HCT116 (cell line): ENCODE data around the gene GLOD4. TPM values are rescaled to one million over a fixed set of nuclear protein-coding genes. Genes with fewer than 3 reads are reported as not detected.

Experiments used
- ATAC-seq: fragments of 200-7000 bp; cut with Tn5 transposase; 2 replicates; pipeline ENCODE4 v1.9.1; 2020; ENCODE audit warnings: mild to moderate bottlenecking, moderate library complexity
- BruUV-seq: library from RNA; stranded (reverse); fragments of 400-500 nt; replicated peaks from 2 replicates; lab custom pipeline; 2021; lab: Mats Ljungman, UMichigan
- CTCF ChIA-PET: fragments of 300-600 bp; sonication (Branson Sonifier 250); formaldehyde crosslinking; loops from one replicate; lab custom pipeline; 2021; ENCODE audit warnings: antibody characterized with exemption; lab: Charles Lee
- POLR2A ChIA-PET: fragments of 300-600, 350-600 bp; sonication (Branson Sonifier 250); formaldehyde crosslinking; loops from one replicate; lab custom pipeline; 2021; ENCODE audit warnings: antibody characterized with exemption; lab: Charles Lee
- RAD21 ChIA-PET, 2 experiments: fragments of 300-600 bp; sonication (Branson Sonifier 250); formaldehyde crosslinking; loops; one replicate each; lab custom pipeline; 2023; ENCODE audit warnings: low total read pairs in 2 of 2; ENCODE audit not compliant: uncharacterized antibody in 2 of 2, unreplicated experiment in 2 of 2, low non-redundant PET in 1 of 2; lab: Charles Lee
- DNase-seq: peaks from one replicate; pipeline ENCODE4 v3.0.0-alpha.2; 2010; ENCODE audit warnings: low read depth, low spot score
- H2AFZ ChIP-seq: fragments of 200-600 bp; shearing (Covaris generic), sonication (generic); 2 replicates; pipeline ENCODE4 v1.6.1; 2017; ENCODE audit warnings: low read depth, mixed run types, mixed read lengths, antibody characterized with exemption, low read length; ENCODE audit not compliant: poor library complexity, severe bottlenecking
- H3K27ac ChIP-seq: 2 replicates; pipeline ENCODE4 v1.5.1; 2012; ENCODE audit warnings: low read depth, low read length
- H3K27me3 ChIP-seq: fragments of 200-600 bp; sonication (generic); 2 replicates; pipeline ENCODE4 v1.6.1; 2016; ENCODE audit warnings: mixed run types, low read length, mixed read lengths; ENCODE audit not compliant: insufficient read depth
- H3K36me3 ChIP-seq, 2 experiments: fragments of 200-500 bp in 1 of 2; fragments of 200-600 bp in 1 of 2; sonication (Bioruptor generic) in 1 of 2; sonication (generic) in 1 of 2; 2 replicates each; pipeline versions ENCODE4 v1.5.1 to v1.6.1; 2014 to 2016; ENCODE audit warnings: low read length in 2 of 2, inconsistent platforms in 1 of 2, mixed read lengths in 1 of 2, mixed run types in 1 of 2; ENCODE audit not compliant: insufficient read depth in 2 of 2, control insufficient read depth in 1 of 2
- H3K4me1 ChIP-seq, 2 experiments: fragments of 200-600 bp in 1 of 2; sonication (generic) in 1 of 2; 2 replicates each; pipeline versions ENCODE4 v1.5.1 to v1.6.1; 2012 to 2017; ENCODE audit warnings: low read length in 2 of 2, inconsistent platforms in 1 of 2, mild to moderate bottlenecking in 1 of 2, mixed read lengths in 1 of 2, mixed run types in 1 of 2, moderate library complexity in 1 of 2; ENCODE audit not compliant: insufficient read depth in 2 of 2, control insufficient read depth in 1 of 2
- H3K4me2 ChIP-seq: fragments of 200-600 bp; sonication (generic); 2 replicates; pipeline ENCODE4 v1.6.1; 2017; ENCODE audit warnings: mixed run types, low read length, mixed read lengths
- H3K4me3 ChIP-seq, 2 experiments: fragments of 200-600 bp in 1 of 2; sonication (generic) in 1 of 2; replicated peaks in 1 of 2; 2 replicates each; pipeline ENCODE4 v1.5.1; 2011 to 2016; ENCODE audit warnings: low read length in 2 of 2, control low read depth in 1 of 2, low read depth in 1 of 2, mild to moderate bottlenecking in 1 of 2, mixed read lengths in 1 of 2, mixed run types in 1 of 2
- H3K79me2 ChIP-seq: fragments of 200-600 bp; sonication (generic); 2 replicates; pipeline ENCODE4 v1.6.1; 2017; ENCODE audit warnings: mild to moderate bottlenecking, mixed run types, low read length, moderate library complexity, mixed read lengths; ENCODE audit not compliant: insufficient read depth
- H3K9ac ChIP-seq: fragments of 200-600 bp; sonication (generic); 2 replicates; pipeline ENCODE4 v1.6.1; 2016; ENCODE audit warnings: low read length, mixed read lengths
- H3K9me2 ChIP-seq: fragments of 200-600 bp; sonication (generic), shearing (Covaris generic); 2 replicates; pipeline ENCODE4 v1.6.1; 2017; ENCODE audit warnings: mixed run types, mild to moderate bottlenecking, moderate library complexity; ENCODE audit not compliant: insufficient read depth
- H3K9me3 ChIP-seq, 2 experiments: fragments of 200-500 bp in 1 of 2; fragments of 200-600 bp in 1 of 2; sonication (Bioruptor generic) in 1 of 2; sonication (generic) in 1 of 2; 2 replicates each; pipeline ENCODE4 v1.6.1; 2014 to 2017; ENCODE audit warnings: low read length in 2 of 2, mixed read lengths in 2 of 2, inconsistent platforms in 1 of 2, low read depth in 1 of 2, mild to moderate bottlenecking in 1 of 2, mixed run types in 1 of 2, moderate library complexity in 1 of 2; ENCODE audit not compliant: control insufficient read depth in 1 of 2, insufficient read depth in 1 of 2
- H4K20me1 ChIP-seq: fragments of 200-600 bp; sonication (generic), shearing (Covaris generic); 2 replicates; pipeline ENCODE4 v1.6.1; 2017; ENCODE audit warnings: mixed run types, mild to moderate bottlenecking, moderate library complexity; ENCODE audit not compliant: insufficient read depth
- ATF3 ChIP-seq: IDR thresholded peaks from 2 replicates; pipeline ENCODE4 v1.6.1; 2012
- CTCF ChIP-seq, 3 experiments: fragments of 200-600 bp in 1 of 3; sonication (generic) in 1 of 3; IDR thresholded peaks in 2 of 3; conservative IDR thresholded peaks in 1 of 3; 2 replicates each; pipeline ENCODE4 v1.5.1; 2012 to 2017; ENCODE audit warnings: low read depth in 2 of 3, low read length in 2 of 3, antibody characterized with exemption in 1 of 3, borderline replicate concordance in 1 of 3, control low read depth in 1 of 3, mild to moderate bottlenecking in 1 of 3, mixed read lengths in 1 of 3, mixed run types in 1 of 3, moderate library complexity in 1 of 3; ENCODE audit not compliant: insufficient read depth in 1 of 3
- EGR1 ChIP-seq: IDR thresholded peaks from 2 replicates; pipeline ENCODE4 v1.6.1; 2012; ENCODE audit warnings: low read depth
- JUND ChIP-seq: IDR thresholded peaks from 2 replicates; pipeline ENCODE4 v1.6.1; 2012
- POLR2AphosphoS5 ChIP-seq: IDR thresholded peaks from 2 replicates; pipeline ENCODE4 v1.6.1; 2011; ENCODE audit warnings: mild to moderate bottlenecking, low read depth, low read length, moderate library complexity
- REST ChIP-seq: IDR thresholded peaks from 2 replicates; pipeline ENCODE4 v1.6.1; 2012; ENCODE audit warnings: low read depth
- TCF7L2 ChIP-seq: IDR thresholded peaks from 2 replicates; pipeline ENCODE4 v1.7.0; 2011; ENCODE audit warnings: borderline replicate concordance, inconsistent platforms; ENCODE audit not compliant: insufficient read depth, insufficient read length; ENCODE audit errors: extremely low read depth
- ZNF274 ChIP-seq: fragments of 200-500 bp; sonication (Bioruptor generic); IDR thresholded peaks from 2 replicates; pipeline ENCODE4 v1.6.1; 2014; ENCODE audit warnings: mild to moderate bottlenecking, low read depth, low read length, inconsistent platforms
- intact Hi-C: fragments of 100-400 bp; cut with micrococcal nuclease; formaldehyde crosslinking; loops from 2 replicates; pipeline ENCODE4 v1.10.0; 2022
- total RNA-seq: library from RNA; stranded (reverse); gene quantifications from one replicate; pipeline ENCODE4 v1.2.1, GENCODE V29; 2021; ENCODE audit not compliant: unreplicated experiment

The GLOD4 gene
- total RNA-seq, 1 experiment from 2014 or later, result 80.7 TPM

- RAD21 ChIA-PET, result interaction anchor here (2.0 to 3.2 kb wide), 2 partner anchors 185 to 186 kb away, joined by 14 to 16 read pairs; partner anchors contain the start of gene NXN (in 1 of the 2)
- POLR2A ChIA-PET, result interaction anchor here (0.9 to 1.9 kb wide), 2 partner anchors 184 to 185 kb away, joined by 3 to 9 read pairs; partner anchors contain the start of gene NXN
- Histone ChIP-seq H3K27me3 (no peaks in the 10 kb centered on the region), H3K4me3 (no peak overlapping the region), H3K9me2 (no peaks in the 10 kb centered on the region), H3K79me2 (peaks cover 17% of the 10 kb centered on the region), H4K20me1 (no peaks in the 10 kb centered on the region), H3K4me1 (peaks cover 0 to 11% of the 10 kb centered on the region in 2 experiments; a peak in 2 of 4 replicates), H3K36me3 (peaks cover 0 to 18% of the 10 kb centered on the region in 2 experiments; a peak in 2 of 4 replicates), H3K27ac (no peak overlapping the region), H3K9ac (no peak overlapping the region), H3K9me3 (no peaks in the 10 kb centered on the region), H2AFZ (no peak overlapping the region)
- intact Hi-C loops, result loop anchor here (1.0 kb wide), 1 partner anchor 201 kb away; no protein-coding TSS in a partner anchor
- ATAC-seq (no peak), DNase-seq (no peak)
- BruUV-seq, result no TSS peak
- CTCF ChIA-PET, result interaction anchor here (1.0 to 4.1 kb wide), 4 partner anchors 185 to 261 kb away, joined by 3 to 87 read pairs (median 10); partner anchors contain the start of genes NXN and TIMM22
- no peak for TF ChIP-seq EGR1
- TF ChIP-seq ATF3, result no peak
- no peak for TF ChIP-seq POLR2AphosphoS5
- no peak for TF ChIP-seq JUND
- no peak for TF ChIP-seq CTCF (IDR thresholded peaks at IDR 0.05 in 2 of 3, conservative IDR thresholded peaks at IDR 0.05 in 1 of 3; ENCODE audit: borderline replicate concordance in 1 of 3, insufficient read depth in 1 of 3, low read depth in 2 of 3, low read length in 2 of 3)
- TF ChIP-seq TCF7L2, result no peak
- no peak for TF ChIP-seq REST
- TF ChIP-seq ZNF274, result no peak
- TF ChIP-seq, all 23 proteins: peak for 0
- no peak overlapping the region for H3K4me2 ChIP-seq
Observed at GRCh38 chr17:795721-796120, 13.6 kb upstream of the GLOD4 start.
